ENCODE results near the gene AAK1.

DNA sequence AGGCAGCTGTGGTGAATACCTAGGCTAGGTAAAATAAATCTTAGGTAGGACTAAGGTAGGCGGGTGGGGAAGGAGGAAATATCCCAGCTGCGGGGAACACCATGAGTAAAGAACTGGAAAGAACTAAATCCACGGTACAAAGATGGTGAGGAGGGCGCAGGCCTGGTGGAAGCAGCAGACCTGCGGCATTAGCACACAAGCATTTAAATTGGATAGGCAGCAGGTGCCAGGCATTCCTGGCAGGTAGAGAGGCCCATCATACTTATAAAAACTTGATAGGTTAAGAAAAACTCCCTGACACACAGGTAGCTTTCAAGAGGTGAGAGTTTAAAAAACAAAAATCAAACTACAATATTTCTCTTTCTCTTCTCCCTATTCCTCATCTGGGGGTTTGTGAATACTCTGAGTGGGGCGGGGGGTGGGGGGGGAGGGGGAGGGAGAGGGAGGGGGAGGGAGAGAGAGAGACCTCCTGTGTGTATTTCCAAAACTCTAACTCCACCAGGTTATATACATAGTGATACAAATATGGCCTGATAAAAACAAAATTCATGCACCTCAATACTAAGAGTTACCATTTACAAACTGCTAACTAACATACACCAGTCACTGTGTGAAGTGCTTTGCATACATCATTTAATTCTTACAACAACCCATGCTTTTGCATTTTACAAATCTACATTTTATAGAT, 13.5 kb downstream of the AAK1 start:
- TF ChIP-seq, protein P1, sequence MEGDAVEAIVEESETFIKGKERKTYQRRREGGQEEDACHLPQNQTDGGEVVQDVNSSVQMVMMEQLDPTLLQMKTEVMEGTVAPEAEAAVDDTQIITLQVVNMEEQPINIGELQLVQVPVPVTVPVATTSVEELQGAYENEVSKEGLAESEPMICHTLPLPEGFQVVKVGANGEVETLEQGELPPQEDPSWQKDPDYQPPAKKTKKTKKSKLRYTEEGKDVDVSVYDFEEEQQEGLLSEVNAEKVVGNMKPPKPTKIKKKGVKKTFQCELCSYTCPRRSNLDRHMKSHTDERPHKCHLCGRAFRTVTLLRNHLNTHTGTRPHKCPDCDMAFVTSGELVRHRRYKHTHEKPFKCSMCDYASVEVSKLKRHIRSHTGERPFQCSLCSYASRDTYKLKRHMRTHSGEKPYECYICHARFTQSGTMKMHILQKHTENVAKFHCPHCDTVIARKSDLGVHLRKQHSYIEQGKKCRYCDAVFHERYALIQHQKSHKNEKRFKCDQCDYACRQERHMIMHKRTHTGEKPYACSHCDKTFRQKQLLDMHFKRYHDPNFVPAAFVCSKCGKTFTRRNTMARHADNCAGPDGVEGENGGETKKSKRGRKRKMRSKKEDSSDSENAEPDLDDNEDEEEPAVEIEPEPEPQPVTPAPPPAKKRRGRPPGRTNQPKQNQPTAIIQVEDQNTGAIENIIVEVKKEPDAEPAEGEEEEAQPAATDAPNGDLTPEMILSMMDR (IDR thresholded peaks at IDR 0.05): no peak
- TF ChIP-seq POLR2A (IDR thresholded peaks at IDR 0.05): no peak

All from esophagus squamous epithelium (tissue), 4 donors.